K562 (cell line): ENCODE data around the gene UCHL5. TPM values are rescaled to one million over a fixed set of nuclear protein-coding genes. Genes with fewer than 3 reads are reported as not detected.

Source experiments
- ARID3A ChIP-seq: IDR thresholded peaks from 2 replicates; pipeline ENCODE4 v1.6.1; 2012; ENCODE audit warnings: low read depth, low read length, improper control_type of control experiment, borderline replicate concordance
- ATF7 ChIP-seq: fragments of 450-650 bp; IDR thresholded peaks from 2 replicates; pipeline ENCODE4 v1.7.1; 2014; ENCODE audit warnings: mild to moderate bottlenecking, moderate library complexity
- CBX1 ChIP-seq: sonication (generic); IDR thresholded peaks from 2 replicates; pipeline ENCODE4 v1.6.1; 2016; ENCODE audit warnings: antibody characterized with exemption, low read depth, mild to moderate bottlenecking
- CHD2 ChIP-seq: IDR thresholded peaks from 2 replicates; pipeline ENCODE4 v1.6.1; 2011; ENCODE audit warnings: low read depth, low read length
- GABPB2 ChIP-seq: fragments of 250-450 bp; sonication (Bioruptor Pico); conservative IDR thresholded peaks from 2 replicates; pipeline ENCODE4 v1.5.1; 2021; ENCODE audit warnings: mild to moderate bottlenecking
- HLTF ChIP-seq: fragments of 450-650 bp; IDR thresholded peaks from 2 replicates; pipeline ENCODE4 v1.6.1; 2016
- KDM1A ChIP-seq, 2 experiments: fragments of 450-650 bp; IDR thresholded peaks; 2 replicates each; pipeline ENCODE4 v1.6.1; 2016; ENCODE audit warnings: mild to moderate bottlenecking in 2 of 2
- MAFK ChIP-seq: IDR thresholded peaks from 2 replicates; pipeline ENCODE4 v1.6.1; 2011; ENCODE audit warnings: low read length, improper control_type of control experiment
- MCM3 ChIP-seq: fragments of 450-650 bp; IDR thresholded peaks from 2 replicates; pipeline ENCODE4 v1.6.1; 2016
- MTA1 ChIP-seq: fragments of 450-650 bp; IDR thresholded peaks from 2 replicates; pipeline ENCODE4 v1.6.1; 2017; ENCODE audit warnings: borderline replicate concordance
- MTF1 ChIP-seq: fragments of 250-450 bp; sonication (Bioruptor Pico); IDR thresholded peaks from 2 replicates; pipeline ENCODE4 v1.9.0; 2021; ENCODE audit warnings: moderate library complexity, mild to moderate bottlenecking, inconsistent platforms, borderline replicate concordance
- NCOA1 ChIP-seq: fragments of 450-650 bp; IDR thresholded peaks from 2 replicates; pipeline ENCODE4 v1.6.1; 2016; ENCODE audit warnings: low read depth
- PCBP2 ChIP-seq: fragments of 200-400 bp; formaldehyde crosslinking; IDR thresholded peaks from 2 replicates; pipeline ENCODE4 v1.6.1; 2018; ENCODE audit warnings: low read length, low read depth, mild to moderate bottlenecking, moderate library complexity; ENCODE audit not compliant: poor library complexity, severe bottlenecking
- POLR2G ChIP-seq: fragments of 200-400 bp; formaldehyde crosslinking; IDR thresholded peaks from 2 replicates; pipeline ENCODE4 v1.6.1; 2017; ENCODE audit warnings: low read depth, mild to moderate bottlenecking, antibody characterized with exemption, low read length, moderate library complexity
- RAD51 ChIP-seq: fragments of 450-650 bp; IDR thresholded peaks from 2 replicates; pipeline ENCODE4 v1.7.1; 2016; ENCODE audit warnings: low read depth, mild to moderate bottlenecking, borderline replicate concordance
- RBFOX2 ChIP-seq: fragments of 200-400 bp; formaldehyde crosslinking; IDR thresholded peaks from 2 replicates; pipeline ENCODE4 v1.6.1; 2017; ENCODE audit warnings: low read depth, mild to moderate bottlenecking, low read length, moderate library complexity
- RBM39 ChIP-seq: fragments of 200-400 bp; formaldehyde crosslinking; optimal IDR thresholded peaks from 2 replicates; pipeline ENCODE3; 2018; ENCODE audit warnings: low read depth, low read length
- TAF7 ChIP-seq: fragments of 450-650 bp; IDR thresholded peaks from 2 replicates; pipeline ENCODE4 v1.6.1; 2016; ENCODE audit warnings: missing genetic modification characterization, missing compliant biosample characterization
- ZBTB17 ChIP-seq: fragments of 450-650 bp; formaldehyde crosslinking; IDR thresholded peaks from 2 replicates; pipeline ENCODE4 v1.4.0; 2020; ENCODE audit warnings: mild to moderate bottlenecking
- ZNF143 ChIP-seq: sonication (generic); formaldehyde crosslinking; IDR thresholded peaks from 2 replicates; pipeline ENCODE4 v1.9.0; 2022; ENCODE audit warnings: mild to moderate bottlenecking, missing genetic modification reagents
- ZNF354B ChIP-seq: fragments of 250-450 bp; sonication (Bioruptor Pico); IDR thresholded peaks from 2 replicates; pipeline ENCODE4 v1.4.0; 2020
- ZNF699 ChIP-seq: fragments of 250-450 bp; sonication (Bioruptor Pico); IDR thresholded peaks from 2 replicates; pipeline ENCODE4 v1.8.0; 2021; ENCODE audit warnings: mild to moderate bottlenecking, moderate library complexity; ENCODE audit not compliant: insufficient replicate concordance
- polyA plus RNA-seq, 8 experiments: library from polyadenylated mRNA; depleted of rRNA in 4 of 8; stranded (reverse) in 5 of 8; unstranded in 3 of 8; fragments of >200 nt; fragmentation: Nextera tagmentation in 2 of 8; fragmentation: Illumina TruSeq in 1 of 8; extraction: Ambion mirVana in 2 of 8; extraction: Trizol in 1 of 8; gene quantifications; 2 replicates each; pipeline versions ENCODE4 v1.2.1 to v1.2.3, GENCODE V29; 2011 to 2014; ENCODE audit warnings: inconsistent platforms in 1 of 8, missing spikeins in 1 of 8
- total RNA-seq, 7 experiments: library from RNA; depleted of rRNA in 6 of 7; stranded (reverse); fragments of >200 nt in 6 of 7; fragmentation: Illumina TruSeq in 2 of 7; extraction: Trizol in 2 of 7; gene quantifications; 2 replicates each; pipeline versions ENCODE4 v1.2.1 to v1.2.3, GENCODE V29; 2011 to 2021; ENCODE audit warnings: low replicate concordance in 1 of 7
- TF ChIP-seq, protein P1 (sequence below), 2 experiments: fragments of 150-350 bp in 1 of 2; IDR thresholded peaks; 2 replicates each; pipeline ENCODE4 v1.6.1; 2012 to 2016; ENCODE audit warnings: low read depth in 2 of 2, low read length in 2 of 2, mild to moderate bottlenecking in 1 of 2, moderate library complexity in 1 of 2
- TF ChIP-seq, protein P2 (sequence below): fragments of 450-650 bp; IDR thresholded peaks from 2 replicates; pipeline ENCODE4 v1.6.1; 2016; ENCODE audit warnings: low read depth, mild to moderate bottlenecking, moderate library complexity

UCHL5 gene
- total and polyA plus RNA-seq, 9 of the 15 experiments (the other 6 are each of a cell fraction or from before 2014, with no cell fraction given), result 61.0 to 206 (median 122) TPM

- TF ChIP-seq, protein P1, sequence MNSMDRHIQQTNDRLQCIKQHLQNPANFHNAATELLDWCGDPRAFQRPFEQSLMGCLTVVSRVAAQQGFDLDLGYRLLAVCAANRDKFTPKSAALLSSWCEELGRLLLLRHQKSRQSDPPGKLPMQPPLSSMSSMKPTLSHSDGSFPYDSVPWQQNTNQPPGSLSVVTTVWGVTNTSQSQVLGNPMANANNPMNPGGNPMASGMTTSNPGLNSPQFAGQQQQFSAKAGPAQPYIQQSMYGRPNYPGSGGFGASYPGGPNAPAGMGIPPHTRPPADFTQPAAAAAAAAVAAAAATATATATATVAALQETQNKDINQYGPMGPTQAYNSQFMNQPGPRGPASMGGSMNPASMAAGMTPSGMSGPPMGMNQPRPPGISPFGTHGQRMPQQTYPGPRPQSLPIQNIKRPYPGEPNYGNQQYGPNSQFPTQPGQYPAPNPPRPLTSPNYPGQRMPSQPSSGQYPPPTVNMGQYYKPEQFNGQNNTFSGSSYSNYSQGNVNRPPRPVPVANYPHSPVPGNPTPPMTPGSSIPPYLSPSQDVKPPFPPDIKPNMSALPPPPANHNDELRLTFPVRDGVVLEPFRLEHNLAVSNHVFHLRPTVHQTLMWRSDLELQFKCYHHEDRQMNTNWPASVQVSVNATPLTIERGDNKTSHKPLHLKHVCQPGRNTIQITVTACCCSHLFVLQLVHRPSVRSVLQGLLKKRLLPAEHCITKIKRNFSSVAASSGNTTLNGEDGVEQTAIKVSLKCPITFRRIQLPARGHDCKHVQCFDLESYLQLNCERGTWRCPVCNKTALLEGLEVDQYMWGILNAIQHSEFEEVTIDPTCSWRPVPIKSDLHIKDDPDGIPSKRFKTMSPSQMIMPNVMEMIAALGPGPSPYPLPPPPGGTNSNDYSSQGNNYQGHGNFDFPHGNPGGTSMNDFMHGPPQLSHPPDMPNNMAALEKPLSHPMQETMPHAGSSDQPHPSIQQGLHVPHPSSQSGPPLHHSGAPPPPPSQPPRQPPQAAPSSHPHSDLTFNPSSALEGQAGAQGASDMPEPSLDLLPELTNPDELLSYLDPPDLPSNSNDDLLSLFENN (IDR thresholded peaks at IDR 0.05; ENCODE audit: low read depth in 2 of 2, low read length in 2 of 2), result peak in 1 of 2 experiments; percentile 91; a peak in 2 of 4 replicates
- TF ChIP-seq RAD51 (peak; percentile 25; the same call in 1 of the 2 replicates), TAF7 (tag) (no peak), ATF7 (peak; percentile 72), ARID3A (peak; percentile 70; the same call in 1 of the 2 replicates), ZBTB17 (CRISPR knock-in tag) (peak; percentile 77; the same call in 1 of the 2 replicates), HLTF (peak; percentile 92), CHD2 (no peak), MTA1 (0 out of 2 replicates have a peak, but pooled peaks have one; percentile 63), MAFK (peak; percentile 83), ZNF143 (CRISPR knock-in tag) (no peak), PCBP2 (no peak), ZNF699 (no peak), POLR2G (no peak), RBFOX2 (no peak), ZNF354B (CRISPR knock-in tag) (no peak), CBX1 (no peak), GABPB2 (CRISPR knock-in tag) (no peak), KDM1A (IDR thresholded peaks at IDR 0.05) (peak; percentile 95 to 97), NCOA1 (peak; percentile 89), MCM3 (no peak), MTF1 (CRISPR knock-in tag) (no peak), RBM39 (no peak)
- TF ChIP-seq, protein P2, sequence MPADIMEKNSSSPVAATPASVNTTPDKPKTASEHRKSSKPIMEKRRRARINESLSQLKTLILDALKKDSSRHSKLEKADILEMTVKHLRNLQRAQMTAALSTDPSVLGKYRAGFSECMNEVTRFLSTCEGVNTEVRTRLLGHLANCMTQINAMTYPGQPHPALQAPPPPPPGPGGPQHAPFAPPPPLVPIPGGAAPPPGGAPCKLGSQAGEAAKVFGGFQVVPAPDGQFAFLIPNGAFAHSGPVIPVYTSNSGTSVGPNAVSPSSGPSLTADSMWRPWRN, result peak; percentile 73
Observed at GRCh38 chr1:192986110-192986747, 72.9 kb downstream of the UCHL5 start (continued).
